HT1080 (cell line): Measurements from ENCODE around the gene CLASRP. TPM values are rescaled to one million over a fixed set of nuclear protein-coding genes. Genes with fewer than 3 reads are reported as not detected.

ENCODE experiments used
- small RNA-seq: library from RNA; depleted of rRNA; stranded (forward); fragments of <200 nt; gene quantifications from one replicate; pipeline ENCODE3, GENCODE V24; 2014
- total RNA-seq: library from RNA; depleted of rRNA; stranded (reverse); fragments of >200 nt; shearing (Covaris generic); gene quantifications from 2 replicates; pipeline ENCODE4 v1.2.3, GENCODE V29; 2014; rRNA removed

CLASRP gene
- total RNA-seq, 1 experiment from 2014 or later, result 36.9 TPM

Small RNA genes within 50 kb of the gene (small RNA-seq; reads per million reads assigned to genes)
- gene RNU6-611P, result not detected

Other genes with a start within 250 kb of the CLASRP start
- gene BCAM, start 229.9 kb upstream of the CLASRP start, total RNA-seq, result 2.0 and 3.9 TPM in 2 replicates
- gene NECTIN2, start 192.7 kb upstream of the CLASRP start, total RNA-seq, result 131 and 151 TPM in 2 replicates
- gene TOMM40, start 147.8 kb upstream of the CLASRP start, total RNA-seq, result 230 and 243 TPM in 2 replicates
- 1.4 and 1.9 TPM in 2 replicates for gene APOE, start 133.2 kb upstream of the CLASRP start, total RNA-seq
- 0.37 and 2.7 TPM in 2 replicates for gene APOC1, start 124.4 kb upstream of the CLASRP start, total RNA-seq
- gene APOC4, start 96.8 kb upstream of the CLASRP start, total RNA-seq, result not detected in 2 replicates
- not detected in 2 replicates for gene APOC2, start 93.0 kb upstream of the CLASRP start, total RNA-seq
- gene CLPTM1, start 83.7 kb upstream of the CLASRP start, total RNA-seq, result 34.2 and 51.5 TPM in 2 replicates
- gene RELB, start 37.6 kb upstream of the CLASRP start, total RNA-seq, result 3.2 TPM in 2 replicates
- gene ZNF296, start 37.4 kb downstream of the CLASRP start, total RNA-seq, result not detected in 2 replicates
- gene GEMIN7, start 40.2 kb downstream of the CLASRP start, total RNA-seq, result 58.2 and 59.2 TPM in 2 replicates
- 24.8 and 26.5 TPM in 2 replicates for gene PPP1R37, start 54.1 kb downstream of the CLASRP start, total RNA-seq
- gene NKPD1, start 121.9 kb downstream of the CLASRP start, total RNA-seq, result not detected in 2 replicates
- 0.98 and 1.5 TPM in 2 replicates for gene TRAPPC6A, start 139.2 kb downstream of the CLASRP start, total RNA-seq
- gene BLOC1S3, start 139.7 kb downstream of the CLASRP start, total RNA-seq, result 1.5 and 5.0 TPM in 2 replicates
- 0.56 and 0.84 TPM in 2 replicates for gene EXOC3L2, start 206.4 kb downstream of the CLASRP start, total RNA-seq
- 5.3 and 9.2 TPM in 2 replicates for gene MARK4, start 212.2 kb downstream of the CLASRP start, total RNA-seq